Activated naive CD8-positive, alpha-beta T cell (primary cell): ENCODE data around the gene ADORA1.

Source experiments
- H3K27ac Mint-ChIP-seq: one replicate; pipeline ENCODE4 v1.8.0; 2021; ENCODE audit warnings: mixed read lengths
- H3K27me3 Mint-ChIP-seq: one replicate; pipeline ENCODE4 v1.8.0; 2021; ENCODE audit warnings: mixed read lengths
- H3K36me3 Mint-ChIP-seq: one replicate; pipeline ENCODE4 v1.8.0; 2021; ENCODE audit warnings: mixed read lengths
- H3K4me1 Mint-ChIP-seq: one replicate; pipeline ENCODE4 v1.8.0; 2021; ENCODE audit warnings: low read depth, mixed read lengths
- H3K4me3 Mint-ChIP-seq: one replicate; pipeline ENCODE4 v1.8.0; 2021; ENCODE audit warnings: mild to moderate bottlenecking, mixed read lengths
- H3K9me3 Mint-ChIP-seq: one replicate; pipeline ENCODE4 v1.8.0; 2021; ENCODE audit warnings: low read depth, mixed read lengths

The ADORA1 gene

GRCh38 chr1:203199481-203199815, 71.9 kb downstream of the ADORA1 start:
- H3K27me3 Mint-ChIP-seq, result peaks cover 7% of the 10 kb centered on the region
- no peak overlapping the region for H3K4me3 Mint-ChIP-seq
- H3K4me1 Mint-ChIP-seq, result no peaks in the 10 kb centered on the region
- no peaks in the 10 kb centered on the region for H3K36me3 Mint-ChIP-seq
- H3K27ac Mint-ChIP-seq, result no peak overlapping the region
- no peaks in the 10 kb centered on the region for H3K9me3 Mint-ChIP-seq

GRCh38 chr1:203199816-203200571, 72.5 kb downstream of the ADORA1 start:
- H3K4me3 Mint-ChIP-seq, result no peak overlapping the region
- no peaks in the 10 kb centered on the region for H3K9me3 Mint-ChIP-seq
- no peak overlapping the region for H3K27ac Mint-ChIP-seq
- no peaks in the 10 kb centered on the region for H3K4me1 Mint-ChIP-seq
- H3K36me3 Mint-ChIP-seq, result no peaks in the 10 kb centered on the region
- peaks cover 8% of the 10 kb centered on the region for H3K27me3 Mint-ChIP-seq

GRCh38 chr1:203200916-203201315, 73.4 kb downstream of the ADORA1 start:
- H3K9me3 Mint-ChIP-seq, result no peaks in the 10 kb centered on the region
- no peak overlapping the region for H3K4me3 Mint-ChIP-seq
- peaks cover 8% of the 10 kb centered on the region for H3K27me3 Mint-ChIP-seq
- no peaks in the 10 kb centered on the region for H3K36me3 Mint-ChIP-seq
- H3K4me1 Mint-ChIP-seq, result no peaks in the 10 kb centered on the region
- no peak overlapping the region for H3K27ac Mint-ChIP-seq

- no peaks in the 10 kb centered on the region for H3K4me1 Mint-ChIP-seq
- no peak overlapping the region for H3K4me3 Mint-ChIP-seq
- H3K9me3 Mint-ChIP-seq, result no peaks in the 10 kb centered on the region
- peaks cover 8% of the 10 kb centered on the region for H3K27me3 Mint-ChIP-seq
- no peaks in the 10 kb centered on the region for H3K36me3 Mint-ChIP-seq
- H3K27ac Mint-ChIP-seq, result no peak overlapping the region
Observed at GRCh38 chr1:203201516-203202205, 74.1 kb downstream of the ADORA1 start.

- Mint-ChIP-seq H3K36me3 (no peaks in the 10 kb centered on the region), H3K4me1 (no peaks in the 10 kb centered on the region), H3K4me3 (no peak overlapping the region), H3K27me3 (peaks cover 4% of the 10 kb centered on the region), H3K9me3 (no peaks in the 10 kb centered on the region), H3K27ac (no peak overlapping the region)
Observed at GRCh38 chr1:203202431-203203245, 75.1 kb downstream of the ADORA1 start.

- Mint-ChIP-seq H3K27ac (no peak overlapping the region), H3K36me3 (no peaks in the 10 kb centered on the region), H3K4me3 (no peak overlapping the region), H3K27me3 (peaks cover 4% of the 10 kb centered on the region), H3K4me1 (no peaks in the 10 kb centered on the region), H3K9me3 (no peaks in the 10 kb centered on the region)
Observed at GRCh38 chr1:203204756-203205155, 77.2 kb downstream of the ADORA1 start.

- Mint-ChIP-seq H3K27ac (no peak overlapping the region), H3K4me1 (no peaks in the 10 kb centered on the region), H3K36me3 (no peaks in the 10 kb centered on the region), H3K27me3 (peaks cover 2% of the 10 kb centered on the region), H3K4me3 (no peak overlapping the region), H3K9me3 (no peaks in the 10 kb centered on the region)
Observed at GRCh38 chr1:203206129-203206687, 78.7 kb downstream of the ADORA1 start.

- no peak overlapping the region for H3K27ac Mint-ChIP-seq
- H3K36me3 Mint-ChIP-seq, result no peaks in the 10 kb centered on the region
- no peaks in the 10 kb centered on the region for H3K4me1 Mint-ChIP-seq
- no peaks in the 10 kb centered on the region for H3K9me3 Mint-ChIP-seq
- peaks cover 2% of the 10 kb centered on the region for H3K27me3 Mint-ChIP-seq
- no peak overlapping the region for H3K4me3 Mint-ChIP-seq
Observed at GRCh38 chr1:203207751-203208150, 80.2 kb downstream of the ADORA1 start.

GRCh38 chr1:203208181-203208580, 80.7 kb downstream of the ADORA1 start:
- no peak overlapping the region for H3K27ac Mint-ChIP-seq

GRCh38 chr1:203210350-203210749, 82.8 kb downstream of the ADORA1 start:
- Mint-ChIP-seq H3K27ac (no peak overlapping the region), H3K4me3 (no peak overlapping the region), H3K36me3 (no peaks in the 10 kb centered on the region), H3K27me3 (no peaks in the 10 kb centered on the region), H3K4me1 (peaks cover 2% of the 10 kb centered on the region), H3K9me3 (no peaks in the 10 kb centered on the region)

More at GRCh38 chr1:203208181-203208580, 80.7 kb downstream of the ADORA1 start:
- Mint-ChIP-seq H3K36me3 (no peaks in the 10 kb centered on the region), H3K4me3 (no peak overlapping the region), H3K4me1 (no peaks in the 10 kb centered on the region), H3K9me3 (no peaks in the 10 kb centered on the region), H3K27me3 (peaks cover 2% of the 10 kb centered on the region)

- Mint-ChIP-seq H3K4me3 (no peak overlapping the region), H3K9me3 (no peaks in the 10 kb centered on the region), H3K27me3 (no peaks in the 10 kb centered on the region), H3K27ac (no peak overlapping the region), H3K4me1 (peaks cover 2% of the 10 kb centered on the region), H3K36me3 (no peaks in the 10 kb centered on the region)
Observed at GRCh38 chr1:203210988-203211387, 83.5 kb downstream of the ADORA1 start.

GRCh38 chr1:203211812-203212211, 84.3 kb downstream of the ADORA1 start:
- H3K27me3 Mint-ChIP-seq, result no peaks in the 10 kb centered on the region
- no peaks in the 10 kb centered on the region for H3K9me3 Mint-ChIP-seq
- H3K4me3 Mint-ChIP-seq, result no peak overlapping the region
- H3K36me3 Mint-ChIP-seq, result no peaks in the 10 kb centered on the region
- peaks cover 2% of the 10 kb centered on the region for H3K4me1 Mint-ChIP-seq
- no peak overlapping the region for H3K27ac Mint-ChIP-seq

GRCh38 chr1:203213126-203213525, 85.6 kb downstream of the ADORA1 start:
- no peak overlapping the region for H3K27ac Mint-ChIP-seq
- H3K4me3 Mint-ChIP-seq, result no peak overlapping the region
- H3K4me1 Mint-ChIP-seq, result peaks cover 2% of the 10 kb centered on the region
- no peaks in the 10 kb centered on the region for H3K9me3 Mint-ChIP-seq
- peaks cover 2% of the 10 kb centered on the region for H3K27me3 Mint-ChIP-seq
- no peaks in the 10 kb centered on the region for H3K36me3 Mint-ChIP-seq

GRCh38 chr1:203214871-203215270, 87.3 kb downstream of the ADORA1 start:
- no peaks in the 10 kb centered on the region for H3K9me3 Mint-ChIP-seq
- H3K27me3 Mint-ChIP-seq, result peaks cover 2% of the 10 kb centered on the region
- H3K27ac Mint-ChIP-seq, result no peak overlapping the region
- peaks cover 2% of the 10 kb centered on the region for H3K4me1 Mint-ChIP-seq
- no peaks in the 10 kb centered on the region for H3K36me3 Mint-ChIP-seq
- H3K4me3 Mint-ChIP-seq, result no peak overlapping the region

- Mint-ChIP-seq H3K27ac (no peak overlapping the region), H3K27me3 (peaks cover 2% of the 10 kb centered on the region), H3K4me1 (peaks cover 2% of the 10 kb centered on the region), H3K4me3 (no peak overlapping the region), H3K36me3 (no peaks in the 10 kb centered on the region), H3K9me3 (no peaks in the 10 kb centered on the region)
Observed at GRCh38 chr1:203215573-203215972, 88.0 kb downstream of the ADORA1 start.
